Natural killer cell (primary cell): ENCODE data around the gene ETF1. TPM values are rescaled to one million over a fixed set of nuclear protein-coding genes. Genes with fewer than 3 reads are reported as not detected.

Experiments used
- ATAC-seq, 3 donors: fragments of 150-1000 bp in 2 of 3; fragments of 200-7000 bp in 1 of 3; cut with Tn5 transposase; 1 replicate in 1 of 3; 2 replicates in 2 of 3; pipeline ENCODE4 v1.10.0; 2021; ENCODE audit warnings: mild to moderate bottlenecking in 2 of 3, moderate library complexity in 2 of 3
- DNase-seq, 2 donors: peaks; one replicate each; pipeline versions ENCODE4 v3.0.0 to v3.0.0-alpha.2; 2013 to 2021; ENCODE audit warnings: mixed read lengths in 1 of 2
- H3K27ac ChIP-seq: one replicate; pipeline ENCODE4 v1.5.1; 2013; ENCODE audit warnings: mild to moderate bottlenecking, low read length
- H3K27me3 ChIP-seq: one replicate; pipeline ENCODE4 v1.6.1; 2013; ENCODE audit warnings: low read length; ENCODE audit not compliant: control insufficient read depth, insufficient read depth
- H3K36me3 ChIP-seq: one replicate; pipeline ENCODE4 v1.6.1; 2013; ENCODE audit warnings: low read length; ENCODE audit not compliant: control insufficient read depth, insufficient read depth
- H3K4me1 ChIP-seq: one replicate; pipeline ENCODE4 v1.6.1; 2013; ENCODE audit warnings: low read length; ENCODE audit not compliant: control insufficient read depth, insufficient read depth
- H3K4me3 ChIP-seq: one replicate; pipeline ENCODE4 v1.5.1; 2013; ENCODE audit warnings: low read length
- H3K9me3 ChIP-seq: one replicate; pipeline ENCODE4 v1.6.1; 2013; ENCODE audit warnings: low read length; ENCODE audit not compliant: control insufficient read depth, insufficient read depth
- H3K27ac Mint-ChIP-seq, 2 donors: one replicate each; pipeline ENCODE4 v1.8.0; 2022; ENCODE audit warnings: mild to moderate bottlenecking in 2 of 2, mixed read lengths in 2 of 2, moderate library complexity in 1 of 2
- H3K27me3 Mint-ChIP-seq, 2 donors: one replicate each; pipeline ENCODE4 v1.8.0; 2022; ENCODE audit warnings: low read depth in 2 of 2, mixed read lengths in 2 of 2
- H3K36me3 Mint-ChIP-seq: one replicate; pipeline ENCODE4 v1.8.0; 2022; ENCODE audit warnings: mixed read lengths
- H3K4me1 Mint-ChIP-seq, 2 donors: one replicate each; pipeline ENCODE4 v1.8.0; 2022; ENCODE audit warnings: mixed read lengths in 2 of 2
- H3K4me3 Mint-ChIP-seq: one replicate; pipeline ENCODE4 v1.8.0; 2022; ENCODE audit warnings: mild to moderate bottlenecking, moderate library complexity, mixed read lengths
- H3K9me3 Mint-ChIP-seq, 2 donors: one replicate each; pipeline ENCODE4 v1.8.0; 2022; ENCODE audit warnings: mixed read lengths in 2 of 2
- WGBS: methylation state at CpG from one replicate; pipeline ENCODE4 v1.1.7; 2013; ENCODE audit warnings: missing lambda C conversion rate; ENCODE audit not compliant: insufficient coverage; 5-methylcytosine and 5-hydroxymethylcytosine counted together
- intact Hi-C: fragments of 100-400 bp; cut with micrococcal nuclease; formaldehyde crosslinking; loops from one replicate; pipeline ENCODE4 v1.14.2; 2022
- total RNA-seq, 4 donors: library from RNA; stranded (reverse); fragments of 120-200 nt in 1 of 4; gene quantifications; one replicate each; pipeline versions ENCODE4 v1.2.3 to v1.2.4, GENCODE V29; 2013 to 2022
- TF ChIP-seq, protein P1 (sequence below): fragments of 200-600 bp; IDR thresholded peaks from one replicate; pipeline ENCODE4 v1.8.0; 2022; ENCODE audit warnings: antibody characterized with exemption

Gene ETF1
- total RNA-seq, 3 donors from 2014 or later (not counting 1 experiment from before 2014, with no cell fraction given) = 135 to 189 (median 136) TPM

DNA sequence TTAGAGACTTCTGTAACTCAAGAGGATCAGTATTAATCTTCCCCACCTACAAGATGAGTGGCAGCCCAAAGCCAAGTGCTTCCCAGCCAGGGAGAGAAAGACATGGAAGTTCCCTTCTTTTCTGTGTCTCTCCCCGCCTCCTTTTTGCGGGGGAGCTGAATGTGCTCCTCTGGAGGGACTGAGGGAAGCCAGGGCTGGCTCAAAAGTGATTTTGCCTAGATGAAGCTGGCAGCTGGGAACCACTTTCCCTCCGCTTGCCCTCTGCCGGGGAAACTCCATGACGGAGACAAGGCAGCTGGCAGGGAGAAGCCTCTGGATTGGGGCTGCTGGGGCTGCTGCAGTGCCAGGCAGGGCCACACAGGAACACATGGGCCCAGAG lies 53.4 kb downstream of the ETF1 start:
- Histone ChIP-seq H3K27me3 (peaks cover 26% of the 10 kb centered on the region), H3K4me1 (peaks cover 16% of the 10 kb centered on the region), H3K9me3 (no peaks in the 10 kb centered on the region), H3K27ac (no peak overlapping the region), H3K36me3 (no peaks in the 10 kb centered on the region), H3K4me3 (no peak overlapping the region)
- no peak overlapping the region for H3K27ac Mint-ChIP-seq
- no peak for ATAC-seq
- H3K27me3 Mint-ChIP-seq = peaks cover 19 to 21% of the 10 kb centered on the region in 2 donors
- WGBS = 88% methylated on average over 5 of the region's 5 CpGs
- intact Hi-C loops = loop anchor here (10.0 kb wide), 1 partner anchor 55 kb away; the partner anchor contains the start of gene ETF1
- no peaks in the 10 kb centered on the region for H3K9me3 Mint-ChIP-seq
- TF ChIP-seq, protein P1, sequence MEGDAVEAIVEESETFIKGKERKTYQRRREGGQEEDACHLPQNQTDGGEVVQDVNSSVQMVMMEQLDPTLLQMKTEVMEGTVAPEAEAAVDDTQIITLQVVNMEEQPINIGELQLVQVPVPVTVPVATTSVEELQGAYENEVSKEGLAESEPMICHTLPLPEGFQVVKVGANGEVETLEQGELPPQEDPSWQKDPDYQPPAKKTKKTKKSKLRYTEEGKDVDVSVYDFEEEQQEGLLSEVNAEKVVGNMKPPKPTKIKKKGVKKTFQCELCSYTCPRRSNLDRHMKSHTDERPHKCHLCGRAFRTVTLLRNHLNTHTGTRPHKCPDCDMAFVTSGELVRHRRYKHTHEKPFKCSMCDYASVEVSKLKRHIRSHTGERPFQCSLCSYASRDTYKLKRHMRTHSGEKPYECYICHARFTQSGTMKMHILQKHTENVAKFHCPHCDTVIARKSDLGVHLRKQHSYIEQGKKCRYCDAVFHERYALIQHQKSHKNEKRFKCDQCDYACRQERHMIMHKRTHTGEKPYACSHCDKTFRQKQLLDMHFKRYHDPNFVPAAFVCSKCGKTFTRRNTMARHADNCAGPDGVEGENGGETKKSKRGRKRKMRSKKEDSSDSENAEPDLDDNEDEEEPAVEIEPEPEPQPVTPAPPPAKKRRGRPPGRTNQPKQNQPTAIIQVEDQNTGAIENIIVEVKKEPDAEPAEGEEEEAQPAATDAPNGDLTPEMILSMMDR = no peak
- no peak for DNase-seq
- no peaks in the 10 kb centered on the region for H3K36me3 Mint-ChIP-seq
- H3K4me1 Mint-ChIP-seq = peaks cover 5 to 10% of the 10 kb centered on the region in 2 donors
- H3K4me3 Mint-ChIP-seq = no peak overlapping the region

DNA sequence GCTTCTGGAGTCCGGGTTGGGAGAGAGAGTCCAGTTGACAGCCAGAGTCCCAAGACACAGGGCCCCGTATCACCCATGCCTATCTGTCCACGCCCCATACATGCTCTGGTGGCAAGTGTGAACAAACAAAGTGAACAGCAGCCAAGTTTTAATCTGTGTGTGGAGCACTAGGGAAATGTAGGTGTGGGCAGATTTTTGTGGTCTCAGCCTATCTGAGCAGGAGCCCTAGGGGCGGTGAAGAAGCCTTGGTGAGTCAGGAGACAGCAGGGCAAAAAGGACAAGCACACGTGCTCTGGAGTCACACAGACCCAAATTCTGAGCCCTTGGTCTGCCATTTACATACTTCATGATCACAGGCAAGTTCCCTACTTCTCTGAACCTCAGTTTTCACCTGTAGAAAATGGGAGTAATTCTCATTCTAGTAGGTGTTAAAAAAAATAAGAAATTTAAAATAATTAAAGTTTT lies 54.5 kb downstream of the ETF1 start:
- Mint-ChIP-seq H3K27ac (no peak overlapping the region), H3K36me3 (no peaks in the 10 kb centered on the region), H3K4me3 (no peak overlapping the region), H3K4me1 (peaks cover 5 to 10% of the 10 kb centered on the region in 2 donors), H3K9me3 (no peaks in the 10 kb centered on the region), H3K27me3 (peaks cover 22% of the 10 kb centered on the region in 2 donors)
- 76% methylated on average over 5 of the region's 5 CpGs for WGBS
- no peaks in the 10 kb centered on the region for H3K36me3 ChIP-seq
- H3K4me1 ChIP-seq = peaks cover 16% of the 10 kb centered on the region
- intact Hi-C loops = no loop called here
- H3K9me3 ChIP-seq = no peaks in the 10 kb centered on the region
- H3K27me3 ChIP-seq = peaks cover 26% of the 10 kb centered on the region
- H3K4me3 ChIP-seq = no peak overlapping the region
- ATAC-seq = no peak
- no peak overlapping the region for H3K27ac ChIP-seq
- TF ChIP-seq, protein P1 = no peak
- DNase-seq = no peak

DNA sequence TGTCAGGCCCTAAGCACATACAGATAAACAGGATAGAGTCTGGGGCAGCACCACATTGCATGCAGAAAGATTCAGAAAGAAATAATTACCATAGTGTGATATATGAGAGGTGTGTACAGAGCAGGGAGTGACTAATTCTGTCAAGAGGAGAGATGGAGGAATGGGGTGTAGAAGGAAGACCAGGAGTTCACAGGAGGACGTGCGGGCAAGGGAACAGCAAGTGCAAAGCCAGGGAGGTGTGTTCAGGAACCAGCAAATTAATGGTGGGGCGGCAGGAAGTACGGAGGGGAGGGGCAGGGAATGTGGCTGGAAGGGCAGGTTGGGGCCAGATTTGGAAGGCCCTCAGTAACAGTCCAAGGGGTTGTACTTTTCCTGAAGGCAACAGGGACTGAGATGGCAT lies 60.4 kb downstream of the ETF1 start:
- H3K27ac Mint-ChIP-seq = no peak overlapping the region
- 82% methylated on average over 4 of the region's 4 CpGs for WGBS

More for the DNA sequence above, 60.4 kb downstream of the ETF1 start:
- Mint-ChIP-seq H3K27me3 (peaks cover 7 to 11% of the 10 kb centered on the region in 2 donors), H3K4me3 (no peak overlapping the region), H3K9me3 (no peaks in the 10 kb centered on the region), H3K36me3 (no peaks in the 10 kb centered on the region), H3K4me1 (no peaks in the 10 kb centered on the region)
- intact Hi-C loops = no loop called here
- H3K4me3 ChIP-seq = no peak overlapping the region
- no peaks in the 10 kb centered on the region for H3K27me3 ChIP-seq
- TF ChIP-seq, protein P1 = no peak
- DNase-seq (no peak), ATAC-seq (no peak)
- no peaks in the 10 kb centered on the region for H3K36me3 ChIP-seq
- H3K9me3 ChIP-seq = no peaks in the 10 kb centered on the region
- no peak overlapping the region for H3K27ac ChIP-seq
- H3K4me1 ChIP-seq = no peaks in the 10 kb centered on the region
